ENCODE results near the gene ELFN1.

ELFN1 gene

DNA sequence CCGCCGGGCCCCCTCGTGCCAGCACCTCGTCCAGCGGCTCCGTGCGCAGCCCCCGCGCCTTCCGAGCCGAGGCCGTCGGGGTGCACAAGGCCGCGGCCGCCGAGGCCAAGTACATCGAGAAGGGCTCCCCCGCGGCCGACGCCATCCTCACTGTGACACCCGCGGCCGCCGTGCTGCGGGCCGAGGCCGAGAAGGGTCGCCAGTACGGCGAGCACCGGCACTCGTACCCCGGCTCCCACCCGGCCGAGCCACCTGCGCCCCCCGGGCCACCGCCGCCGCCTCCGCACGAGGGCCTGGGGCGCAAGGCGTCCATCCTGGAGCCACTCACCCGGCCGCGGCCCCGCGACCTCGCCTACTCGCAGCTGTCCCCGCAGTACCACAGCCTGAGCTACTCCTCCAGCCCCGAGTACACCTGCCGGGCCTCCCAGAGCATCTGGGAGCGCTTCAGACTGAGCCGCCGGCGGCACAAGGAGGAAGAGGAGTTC is 76.5 kb downstream of the ELFN1 start:
- DNase-seq (ENCODE audit: extremely low read depth, insufficient read length), result no peak
- Histone ChIP-seq H3K4me3 (replicated peaks; ENCODE audit: low read depth, low read length) (no peak overlapping the region), H3K27me3 (replicated peaks; ENCODE audit: control insufficient read depth, insufficient read depth, low read length) (no peaks in the 10 kb centered on the region), H3K36me3 (ENCODE audit: control insufficient read depth, insufficient read depth, low read length) (no peaks in the 10 kb centered on the region)
- TF ChIP-seq CTCF (IDR thresholded peaks at IDR 0.05; ENCODE audit: insufficient read depth, low read length, poor library complexity, severe bottlenecking), result no peak

DNA sequence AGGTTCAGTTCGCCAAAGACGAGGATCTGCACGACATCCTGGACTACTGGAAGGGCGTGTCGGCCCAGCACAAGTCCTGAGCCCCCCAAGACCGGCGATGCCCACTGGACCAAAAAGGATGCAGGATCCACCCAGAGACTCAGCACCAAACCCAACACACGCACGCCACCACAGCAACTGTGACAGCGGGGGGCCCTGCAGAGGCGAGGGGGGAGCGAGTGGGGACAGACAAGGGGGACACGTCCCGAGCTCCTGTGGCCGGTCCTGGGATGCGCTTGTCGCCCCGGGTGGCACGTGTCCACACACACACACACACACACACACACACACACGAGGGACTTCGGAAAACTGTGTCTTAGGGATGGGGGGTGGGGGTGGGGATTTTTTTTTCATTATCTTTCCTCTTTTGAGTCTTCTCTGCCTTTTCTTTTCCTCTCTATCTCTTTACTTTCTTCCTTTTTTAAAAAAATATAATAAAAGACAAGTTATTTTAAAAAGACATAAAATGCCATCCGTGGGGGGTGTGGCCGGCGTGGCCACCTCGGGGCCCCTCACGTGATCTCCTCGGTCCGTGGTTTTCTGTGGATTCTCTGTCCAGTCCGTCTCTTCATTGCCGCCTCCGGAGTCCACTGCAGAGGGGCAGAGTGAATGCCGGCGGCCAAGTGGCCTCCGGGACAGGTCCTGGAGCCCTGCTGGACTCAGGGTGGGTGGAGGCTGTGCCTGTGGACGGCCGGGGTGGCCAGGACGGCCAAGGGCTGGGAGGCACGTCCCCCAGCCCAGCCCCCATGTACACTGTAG is 77.1 kb downstream of the ELFN1 start:
- DNase-seq (ENCODE audit: extremely low read depth, insufficient read length), result no peak
- Histone ChIP-seq H3K4me3 (replicated peaks; ENCODE audit: low read depth, low read length) (no peak overlapping the region), H3K36me3 (ENCODE audit: control insufficient read depth, insufficient read depth, low read length) (no peaks in the 10 kb centered on the region), H3K27me3 (replicated peaks; ENCODE audit: control insufficient read depth, insufficient read depth, low read length) (no peaks in the 10 kb centered on the region)
- no peak for TF ChIP-seq CTCF (IDR thresholded peaks at IDR 0.05; ENCODE audit: insufficient read depth, low read length, poor library complexity, severe bottlenecking)

- no peaks in the 10 kb centered on the region for H3K27me3 ChIP-seq (replicated peaks; ENCODE audit: control insufficient read depth, insufficient read depth, low read length)
- no peaks in the 10 kb centered on the region for H3K36me3 ChIP-seq (ENCODE audit: control insufficient read depth, insufficient read depth, low read length)
- no peak for DNase-seq (ENCODE audit: extremely low read depth, insufficient read length)
- no peak for TF ChIP-seq CTCF (IDR thresholded peaks at IDR 0.05; ENCODE audit: insufficient read depth, low read length, poor library complexity, severe bottlenecking)
- no peak overlapping the region for H3K4me3 ChIP-seq (replicated peaks; ENCODE audit: low read depth, low read length)
Measured at GRCh38 chr7:1748076-1748838, 78.2 kb downstream of the ELFN1 start.

- H3K4me3 ChIP-seq (replicated peaks; ENCODE audit: low read depth, low read length), result no peak overlapping the region
- H3K27me3 ChIP-seq (replicated peaks; ENCODE audit: control insufficient read depth, insufficient read depth, low read length), result no peaks in the 10 kb centered on the region
- H3K36me3 ChIP-seq (ENCODE audit: control insufficient read depth, insufficient read depth, low read length), result no peaks in the 10 kb centered on the region
- no peak for DNase-seq (ENCODE audit: extremely low read depth, insufficient read length)
- no peak for TF ChIP-seq CTCF (IDR thresholded peaks at IDR 0.05; ENCODE audit: insufficient read depth, low read length, poor library complexity, severe bottlenecking)
Measured at GRCh38 chr7:1748839-1749173, 78.7 kb downstream of the ELFN1 start.

DNA sequence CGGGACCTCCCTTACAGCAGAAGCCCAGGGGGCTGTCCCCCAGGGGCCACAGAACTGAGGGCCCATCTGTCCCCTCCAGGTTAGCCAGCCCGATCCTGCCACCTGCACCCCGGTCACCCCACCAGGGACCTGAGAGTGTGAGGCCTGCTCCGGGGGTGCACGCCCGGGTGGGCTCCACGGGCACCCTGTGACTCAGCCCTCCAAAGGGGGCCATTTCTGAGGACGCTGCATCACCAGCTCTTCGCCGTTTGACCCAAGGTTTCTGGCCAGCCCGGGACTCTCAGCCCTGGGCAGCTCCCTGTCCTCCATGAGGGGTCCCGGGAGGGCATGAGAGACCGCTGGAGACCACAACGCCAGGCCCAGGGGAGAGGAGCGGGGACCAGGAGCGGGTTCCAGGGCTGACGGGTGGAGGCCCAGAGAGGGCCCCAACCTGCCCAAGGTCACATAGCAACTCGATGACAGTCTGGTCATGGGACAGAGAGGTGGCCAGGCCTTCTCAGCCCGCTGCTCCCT is 79.3 kb downstream of the ELFN1 start:
- no peaks in the 10 kb centered on the region for H3K36me3 ChIP-seq (ENCODE audit: control insufficient read depth, insufficient read depth, low read length)
- TF ChIP-seq CTCF (IDR thresholded peaks at IDR 0.05; ENCODE audit: insufficient read depth, low read length, poor library complexity, severe bottlenecking), result no peak
- no peak overlapping the region for H3K4me3 ChIP-seq (replicated peaks; ENCODE audit: low read depth, low read length)
- DNase-seq (ENCODE audit: extremely low read depth, insufficient read length), result no peak
- H3K27me3 ChIP-seq (replicated peaks; ENCODE audit: control insufficient read depth, insufficient read depth, low read length), result no peaks in the 10 kb centered on the region; the same call in 1 of the 2 replicates
